GM19452 (cell line): ENCODE results near the gene DHX58.

ENCODE experiments used
- ATAC-seq: cut with Tn5 transposase; IDR thresholded peaks from one replicate; pipeline ENCODE4 v1.9.1; 2021; ENCODE audit not compliant: unreplicated experiment

Gene DHX58

GRCh38 chr17:42056635-42057034 lies 55.9 kb downstream of the DHX58 start:
- ATAC-seq, result no peak

GRCh38 chr17:42055496-42055895 lies 57.0 kb downstream of the DHX58 start:
- ATAC-seq, result no peak

DNA sequence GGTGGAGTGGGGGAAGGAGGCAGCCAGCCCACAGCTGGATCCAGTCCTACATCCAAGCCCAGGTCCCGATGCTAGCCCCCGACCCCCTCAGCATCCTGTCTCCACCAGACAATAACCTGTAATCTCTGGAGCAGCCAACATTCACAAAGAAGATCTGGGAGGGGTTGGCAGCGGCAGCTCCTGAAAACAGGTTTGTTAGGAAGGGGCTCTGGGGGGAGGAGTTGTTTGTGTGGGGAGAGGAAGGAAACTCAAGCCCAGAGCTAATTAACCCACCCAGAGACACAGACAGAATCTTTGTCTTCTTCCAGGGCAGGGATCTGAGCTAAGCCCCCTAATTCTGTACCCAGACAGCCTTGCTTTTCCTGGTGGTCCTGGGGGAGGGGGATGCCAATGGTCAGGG lies 57.5 kb downstream of the DHX58 start:
- no peak for ATAC-seq

- no peak for ATAC-seq
Measured at GRCh38 chr17:42053731-42054500, 58.6 kb downstream of the DHX58 start.

GRCh38 chr17:42052346-42052877 lies 60.1 kb downstream of the DHX58 start:
- no peak for ATAC-seq

- no peak for ATAC-seq
Measured at GRCh38 chr17:42051645-42052044, 60.9 kb downstream of the DHX58 start.
